GM18498 (cell line): ENCODE measurements around the gene MAP3K7CL.
"Not testable (repeated sequence)": the region's sequence is repeated elsewhere in the genome, so short reads cannot be mapped to it uniquely, and the experiment has no call there.

Experiments used
- ATAC-seq: cut with Tn5 transposase; IDR thresholded peaks from one replicate; pipeline ENCODE4 v1.9.1; 2021; ENCODE audit warnings: mild to moderate bottlenecking, moderate library complexity; ENCODE audit not compliant: unreplicated experiment

The MAP3K7CL gene

DNA sequence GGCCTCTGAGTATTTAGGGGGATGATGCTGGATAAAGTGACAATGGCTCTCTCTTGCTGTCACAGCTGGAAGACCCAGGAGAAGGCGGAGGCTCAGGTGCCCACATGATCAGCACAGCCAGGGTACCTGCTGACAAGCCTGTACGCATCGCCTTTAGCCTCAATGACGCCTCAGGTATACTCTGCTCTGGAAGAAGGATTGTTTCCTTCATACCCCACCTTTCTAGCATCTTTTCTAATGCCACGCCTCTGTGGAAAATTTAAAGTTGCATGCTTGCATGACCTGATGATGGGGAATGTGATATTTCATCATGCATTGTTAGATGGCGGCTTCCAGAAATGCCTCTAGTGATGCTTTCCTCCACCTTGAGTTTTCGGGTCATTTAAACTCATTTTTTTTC, 2.8 kb downstream of the MAP3K7CL start:
- no peak for ATAC-seq

DNA sequence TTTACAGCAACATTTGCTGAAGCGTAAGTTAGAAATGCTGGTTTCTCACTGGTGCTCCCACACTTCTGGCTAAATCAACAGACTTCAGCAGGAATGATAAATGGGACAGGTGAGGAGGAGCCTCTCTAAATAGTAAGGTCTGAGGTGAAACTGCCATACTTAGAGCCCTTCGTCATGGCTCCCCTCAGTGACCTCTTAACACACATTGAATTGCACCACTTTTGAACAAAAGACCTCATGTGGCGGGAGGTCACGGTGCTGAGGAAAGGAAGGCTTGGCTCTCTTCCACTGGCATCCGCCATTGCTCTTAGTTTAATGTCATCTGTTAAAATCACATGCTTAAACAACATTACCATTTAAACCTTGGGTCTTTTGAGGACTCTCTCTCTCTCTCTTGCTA, 3.4 kb downstream of the MAP3K7CL start:
- ATAC-seq = no peak

DNA sequence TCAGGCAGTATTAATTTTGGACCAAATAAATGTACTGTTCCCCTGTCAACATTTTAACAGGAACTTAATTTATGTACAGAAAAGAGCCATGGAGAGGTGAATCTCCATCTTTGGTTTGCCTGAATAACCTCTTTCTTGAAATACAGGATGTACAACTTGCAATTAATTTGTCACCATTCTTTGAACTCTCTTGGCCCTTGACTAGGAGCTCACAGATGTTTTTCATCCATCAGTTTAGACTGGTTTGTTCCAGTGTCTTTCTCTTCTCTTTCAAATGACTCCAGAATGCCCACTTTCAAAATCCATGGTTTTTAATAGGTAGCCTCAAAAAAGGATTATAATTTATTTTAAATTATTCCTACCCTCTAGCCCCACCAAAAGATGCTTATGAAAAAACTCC, 5.0 kb downstream of the MAP3K7CL start:
- no peak for ATAC-seq

DNA sequence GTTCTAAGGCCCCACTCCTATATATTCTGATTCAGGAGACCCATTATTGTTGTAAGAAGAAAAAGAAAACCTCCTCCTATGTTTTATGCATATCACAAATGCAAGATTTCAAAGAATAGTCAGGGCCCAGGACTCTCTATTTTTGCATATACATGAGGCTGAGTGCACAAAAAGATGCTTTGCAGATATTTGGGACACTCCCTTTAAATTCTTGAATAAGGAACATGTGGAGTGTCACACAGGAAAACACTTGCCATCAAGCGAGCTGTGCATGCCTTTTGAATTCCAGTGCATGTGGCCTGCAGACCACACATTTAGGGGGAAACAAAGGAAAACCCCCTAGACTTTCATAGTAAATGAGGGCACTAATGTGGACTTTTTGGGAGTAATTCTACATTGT, 5.6 kb downstream of the MAP3K7CL start:
- ATAC-seq = no peak

- no peak for ATAC-seq
These were observed 14.4 kb downstream of the MAP3K7CL start for GRCh38 chr21:29144736-29145353.

DNA sequence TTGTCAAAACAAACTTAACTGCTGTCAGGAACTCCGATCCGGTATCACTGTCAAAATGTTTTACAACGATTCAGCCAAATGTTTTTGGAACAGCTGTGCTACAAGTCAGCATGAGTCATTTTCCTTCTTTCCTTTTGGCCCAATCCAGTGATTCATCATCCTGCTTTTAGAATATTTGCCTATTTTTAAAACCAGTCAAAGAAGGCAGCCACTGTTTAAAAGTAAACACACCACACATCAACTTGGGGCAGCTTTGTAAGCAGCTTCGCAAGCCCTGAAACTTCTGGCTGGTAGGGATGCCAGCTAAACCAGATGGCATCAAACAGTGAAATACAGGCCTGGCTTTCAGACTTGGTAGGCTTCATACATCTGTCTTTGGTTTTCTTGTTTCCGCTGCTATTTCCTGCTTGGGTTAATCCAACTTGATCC, 14.9 kb downstream of the MAP3K7CL start:
- ATAC-seq = no peak

- ATAC-seq = no peak
These were observed 15.5 kb downstream of the MAP3K7CL start for GRCh38 chr21:29145852-29146453.

DNA sequence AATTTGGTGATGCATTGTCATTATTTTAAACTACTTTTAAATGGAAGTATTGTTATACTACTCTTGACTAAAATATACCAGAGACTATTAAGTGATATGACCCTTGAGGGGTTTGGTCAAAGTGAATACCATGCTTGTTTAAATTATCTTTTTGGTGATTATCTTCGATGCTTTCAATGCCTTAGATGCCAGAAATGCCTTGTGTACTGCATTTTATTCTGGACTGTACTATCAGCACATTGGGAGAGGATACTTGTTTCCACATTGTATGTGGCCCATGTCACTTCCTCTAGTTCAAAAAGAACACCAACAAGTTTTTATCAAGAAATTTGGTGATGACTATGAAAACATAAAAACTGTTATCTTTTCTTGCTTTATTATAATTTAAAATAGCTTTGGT, 16.3 kb downstream of the MAP3K7CL start:
- no peak for ATAC-seq

- no peak for ATAC-seq
These were observed 18.1 kb downstream of the MAP3K7CL start for GRCh38 chr21:29148530-29148929.

DNA sequence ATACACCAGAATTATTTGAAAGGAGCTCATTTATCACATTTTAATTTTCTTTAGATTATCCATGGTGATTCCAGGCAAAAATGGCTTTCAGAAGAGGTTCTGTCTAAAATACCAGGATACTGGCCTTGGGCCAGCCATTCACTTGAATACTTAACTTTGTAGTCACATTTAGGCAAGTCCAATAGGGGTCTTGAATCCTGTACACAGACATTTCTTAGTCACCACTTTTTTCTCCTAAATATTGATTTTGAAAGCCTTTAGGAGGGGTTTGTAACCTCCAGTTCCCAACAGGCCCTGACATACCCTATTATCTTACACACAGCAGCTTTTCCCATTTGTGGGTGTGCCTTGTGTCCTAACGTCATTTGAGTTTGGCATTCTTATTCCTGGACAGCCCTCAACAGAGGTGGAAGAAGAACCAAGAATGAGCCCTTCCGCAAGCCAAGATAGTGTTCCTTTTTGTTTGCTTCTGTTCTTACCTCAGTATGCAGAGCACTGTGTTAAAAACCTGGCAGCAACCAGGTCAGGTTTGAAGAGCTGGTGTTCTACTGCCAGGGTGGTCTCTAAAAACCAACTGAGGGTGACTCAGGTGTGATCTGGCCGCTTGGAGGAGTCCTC, 19.5 kb downstream of the MAP3K7CL start:
- ATAC-seq = no peak

DNA sequence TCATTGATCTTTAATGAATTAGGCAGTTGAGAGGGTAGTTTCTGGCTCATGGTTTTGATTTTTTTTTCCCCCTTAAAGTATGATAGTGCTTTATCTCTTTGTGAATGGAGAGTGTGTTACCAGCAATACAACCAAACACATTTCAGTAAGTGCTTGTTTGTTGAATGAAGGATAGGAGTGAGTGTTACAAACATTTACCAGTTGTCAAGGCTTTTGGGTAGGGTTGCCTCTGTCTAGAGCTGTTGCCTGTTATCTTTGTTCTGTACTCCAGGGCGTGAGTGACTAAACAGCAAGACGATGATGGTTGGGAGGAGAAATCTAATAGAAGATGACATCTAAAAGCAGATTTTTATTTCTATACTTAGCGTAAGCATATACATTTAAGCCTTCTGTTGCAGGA, 21.5 kb downstream of the MAP3K7CL start:
- ATAC-seq = no peak

GRCh38 chr21:29152916-29153315, 22.5 kb downstream of the MAP3K7CL start:
- ATAC-seq = no peak

GRCh38 chr21:29154270-29154669, 23.8 kb downstream of the MAP3K7CL start:
- ATAC-seq = no peak

- no peak for ATAC-seq
These were observed 24.9 kb downstream of the MAP3K7CL start for GRCh38 chr21:29155118-29155932.

GRCh38 chr21:29155933-29156260, 25.5 kb downstream of the MAP3K7CL start:
- ATAC-seq = no peak

GRCh38 chr21:29157080-29157479, 26.6 kb downstream of the MAP3K7CL start:
- ATAC-seq = no peak

- ATAC-seq = no peak
These were observed 29.4 kb downstream of the MAP3K7CL start for GRCh38 chr21:29159842-29160241.

GRCh38 chr21:29162825-29163224, 32.4 kb downstream of the MAP3K7CL start:
- not testable (repeated sequence) for ATAC-seq

- ATAC-seq = no peak
These were observed 33.1 kb downstream of the MAP3K7CL start for GRCh38 chr21:29163341-29164115.

GRCh38 chr21:29164323-29164942, 34.0 kb downstream of the MAP3K7CL start:
- ATAC-seq = no peak

DNA sequence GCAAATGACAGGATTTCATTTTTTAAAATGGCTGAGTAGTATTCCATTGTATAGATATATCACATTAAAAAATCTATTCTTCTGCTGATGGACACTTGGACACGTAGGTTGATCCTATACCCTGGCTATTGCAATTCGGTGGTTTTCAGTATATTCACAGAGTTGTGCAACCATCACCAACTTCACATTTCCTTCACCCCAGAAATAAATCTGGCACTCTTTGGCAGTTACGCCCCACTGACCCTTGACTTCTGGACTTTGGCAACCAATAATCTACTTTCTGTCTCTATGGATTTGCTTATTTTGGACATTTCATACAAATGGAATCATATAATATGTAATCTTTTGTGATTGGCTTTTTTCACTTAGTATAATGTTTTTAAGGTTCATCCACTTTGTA, 35.9 kb downstream of the MAP3K7CL start:
- no peak for ATAC-seq
